Ovary (tissue), 10 donors: Measurements from ENCODE around the gene DOLPP1. TPM values are rescaled to one million over a fixed set of nuclear protein-coding genes. Genes with fewer than 3 reads are reported as not detected.
"Not testable (repeated sequence)": the region's sequence is repeated elsewhere in the genome, so short reads cannot be mapped to it uniquely, and the experiment has no call there.

Source experiments
- DNase-seq, 5 donors: peaks; one replicate each; pipeline ENCODE4 v3.0.0-alpha.2; 2019 to 2020
- H3K27ac ChIP-seq, 2 donors: fragments of 200-600 bp; one replicate each; pipeline versions ENCODE4 v1.5.1 to v1.8.0; 2019 to 2022
- H3K27me3 ChIP-seq: fragments of 200-600 bp; one replicate; pipeline ENCODE4 v1.8.0; 2022
- H3K36me3 ChIP-seq: fragments of 200-600 bp; sonication (generic); one replicate; pipeline ENCODE4 v1.5.1; 2019
- H3K4me1 ChIP-seq: one replicate; pipeline ENCODE4 v1.8.1; 2013; ENCODE audit warnings: mild to moderate bottlenecking, moderate library complexity; ENCODE audit not compliant: insufficient read depth
- H3K4me3 ChIP-seq: fragments of 200-600 bp; sonication (generic); one replicate; pipeline ENCODE4 v1.5.1; 2017
- H3K9me3 ChIP-seq, 2 donors: fragments of 200-600 bp in 1 of 2; sonication (generic) in 1 of 2; one replicate each; pipeline versions ENCODE4 v1.5.1 to v1.8.1; 2013 to 2019; ENCODE audit warnings: mild to moderate bottlenecking in 1 of 2, moderate library complexity in 1 of 2
- EP300 ChIP-seq: sonication (generic); formaldehyde crosslinking; IDR thresholded peaks from one replicate; pipeline ENCODE4 v1.6.1; 2017; ENCODE audit warnings: antibody characterized with exemption
- POLR2A ChIP-seq: fragments of 450-650 bp; IDR thresholded peaks from one replicate; pipeline ENCODE4 v1.6.1; 2017; ENCODE audit warnings: antibody characterized with exemption, mild to moderate bottlenecking, moderate library complexity
- WGBS, 3 donors: extraction: QIAGEN DNeasy Blood & Tissue Kit in 1 of 3; methylation state at CpG; one replicate each; pipeline versions ENCODE4 v1.1.5 to v1.1.7; 2013 to 2017; 5-methylcytosine and 5-hydroxymethylcytosine counted together
- intact Hi-C, 4 donors: fragments of 100-400 bp; cut with DNase I; formaldehyde crosslinking; loops; one replicate each; pipeline versions ENCODE4 v1.11.0 to v1.15.1; 2022 to 2023
- long read RNA-seq, 3 donors: library from polyadenylated mRNA in 2 of 3; unstranded in 2 of 3; transcript quantifications; one replicate each; pipeline ENCODE4 v2.0.0 and lab custom pipeline, GENCODE V29; 2021 to 2026
- polyA plus RNA-seq, 2 donors: library from polyadenylated mRNA; stranded (reverse); fragments of 200-250 nt in 1 of 2; fragments of 350-450 nt in 1 of 2; fragmentation: Illumina TruSeq in 1 of 2; extraction: RNeasy Lipid Tissue Mini Kit (QIAGEN cat#74804) in 1 of 2; gene quantifications; one replicate each; pipeline ENCODE4 v1.2.3, GENCODE V29; 2013 to 2014
- total RNA-seq, 7 donors: library from RNA; depleted of rRNA in 2 of 7; stranded (reverse); fragments of >200 nt in 2 of 7; fragmentation: NEBNext Ultra II Directional in 3 of 7; extraction: Animal tissue kit (Norgen Biotek cat#: 25700) in 3 of 7; gene quantifications; one replicate each; pipeline versions ENCODE4 v1.1.0 to v1.2.4, GENCODE V29; 2016 to 2023
- TF ChIP-seq, protein P1 (sequence below), 3 donors: fragments of 450-650 bp in 2 of 3; fragments of 200-600 bp in 1 of 3; IDR thresholded peaks; one replicate each; pipeline versions ENCODE4 v1.5.1 to v1.8.0; 2016 to 2022; ENCODE audit warnings: antibody characterized with exemption in 3 of 3, mild to moderate bottlenecking in 1 of 3
- donor health status: DM: no; HTN: no; CAD: no; lungs with moderate emphysema.
- donor health status: DM: no; HTN: no; CAD: no.
- donor health status: Bipolar disorder and iron deficiency.
- donor health status: DM: yes; HTN: yes; CAD: no.
- donor health status: DM: no; HTN: no; CAD: no.
- donor health status: DM: yes; HTN: yes; CAD: no.

The DOLPP1 gene, protein sequence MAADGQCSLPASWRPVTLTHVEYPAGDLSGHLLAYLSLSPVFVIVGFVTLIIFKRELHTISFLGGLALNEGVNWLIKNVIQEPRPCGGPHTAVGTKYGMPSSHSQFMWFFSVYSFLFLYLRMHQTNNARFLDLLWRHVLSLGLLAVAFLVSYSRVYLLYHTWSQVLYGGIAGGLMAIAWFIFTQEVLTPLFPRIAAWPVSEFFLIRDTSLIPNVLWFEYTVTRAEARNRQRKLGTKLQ
- total RNA-seq (10 to 100 TPM in 3 of 7 donors, 1 to 10 TPM in 4; 3.3 to 16.2 (median 9.4) TPM), polyA plus RNA-seq (1 to 10 TPM; 6.8 to 8.6 TPM)
- long read RNA-seq, donor 1, transcript DOLPP1-202 (8 exons, 2,177 nt): major isoform, 26 of 43 reads
- long read RNA-seq, donor 1, transcript DOLPP1-203 (7 exons, 2,037 nt): minor isoform, 13 of 43 reads
- long read RNA-seq, donor 1, partial matches to known transcripts: 1 of 43 reads
- long read RNA-seq, donor 1, other reads (novel, unspliced or antisense): 2 of 43 reads
- long read RNA-seq, donor 2, partial matches to known transcripts: 10 of 13 reads
- long read RNA-seq, donor 2, other reads (novel, unspliced or antisense): 0 of 13 reads
- long read RNA-seq, donor 3, transcript DOLPP1-202 (8 exons, 2,177 nt): major isoform, 14 of 20 reads
- long read RNA-seq, donor 3, partial matches to known transcripts: 1 of 20 reads
- long read RNA-seq, donor 3, other reads (novel, unspliced or antisense): 4 of 20 reads

DNA sequence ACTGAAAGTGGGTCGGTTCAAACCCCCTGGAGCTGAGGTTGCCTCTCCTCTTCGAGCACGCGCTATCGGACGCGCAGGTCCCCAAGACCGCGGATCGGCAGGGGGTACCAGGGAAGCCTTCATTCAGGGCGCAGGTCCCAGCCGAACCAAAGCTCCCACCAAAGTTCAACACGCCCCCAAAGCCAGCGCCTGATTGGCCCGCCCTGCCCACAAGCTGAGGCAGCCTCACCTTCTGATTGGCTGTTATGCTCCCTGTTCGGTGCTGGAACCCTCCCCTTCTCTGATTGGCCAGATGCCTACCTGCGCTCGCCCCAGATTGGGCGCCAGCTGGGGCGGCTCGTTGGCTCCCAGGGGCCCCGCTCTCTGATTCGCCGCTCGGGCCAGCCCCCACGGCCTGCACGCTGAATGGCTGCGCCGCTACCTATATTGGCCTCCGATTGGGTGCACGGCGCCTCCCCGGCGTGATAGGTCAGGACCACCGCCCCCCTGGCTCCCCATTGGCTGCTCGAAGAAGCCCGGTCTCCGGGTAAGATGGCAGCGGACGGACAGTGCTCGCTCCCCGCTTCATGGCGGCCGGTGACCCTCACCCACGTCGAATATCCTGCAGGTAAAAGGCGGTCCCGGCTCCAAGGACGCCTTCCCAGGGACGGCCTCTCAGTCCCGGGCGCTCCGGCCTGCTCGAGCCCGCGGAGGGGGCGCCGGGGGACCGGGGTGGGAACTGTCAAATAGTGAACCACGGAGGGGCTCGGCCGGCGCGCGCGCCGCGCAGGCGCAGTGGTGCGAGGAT lies at the start of gene DOLPP1:
TSS of gene DOLPP1 (plus strand) at position 511 of the 787 bp plus-strand sequence. CDS start at position 532, 21 bp downstream.
- Histone ChIP-seq H3K4me1 (peaks cover 5% of the 10 kb centered on the region), H3K27me3 (no peaks in the 10 kb centered on the region), H3K4me3 (peak within 1 kb of the TSS; percentile 93), H3K27ac (peak within 1 kb of the TSS; percentile 0 to 66), H3K36me3 (no peaks in the 10 kb centered on the region), H3K9me3 (no peaks in the 10 kb centered on the region)
- TF ChIP-seq POLR2A (peak; percentile 48), EP300 (no peak)
- TF ChIP-seq, protein P1, sequence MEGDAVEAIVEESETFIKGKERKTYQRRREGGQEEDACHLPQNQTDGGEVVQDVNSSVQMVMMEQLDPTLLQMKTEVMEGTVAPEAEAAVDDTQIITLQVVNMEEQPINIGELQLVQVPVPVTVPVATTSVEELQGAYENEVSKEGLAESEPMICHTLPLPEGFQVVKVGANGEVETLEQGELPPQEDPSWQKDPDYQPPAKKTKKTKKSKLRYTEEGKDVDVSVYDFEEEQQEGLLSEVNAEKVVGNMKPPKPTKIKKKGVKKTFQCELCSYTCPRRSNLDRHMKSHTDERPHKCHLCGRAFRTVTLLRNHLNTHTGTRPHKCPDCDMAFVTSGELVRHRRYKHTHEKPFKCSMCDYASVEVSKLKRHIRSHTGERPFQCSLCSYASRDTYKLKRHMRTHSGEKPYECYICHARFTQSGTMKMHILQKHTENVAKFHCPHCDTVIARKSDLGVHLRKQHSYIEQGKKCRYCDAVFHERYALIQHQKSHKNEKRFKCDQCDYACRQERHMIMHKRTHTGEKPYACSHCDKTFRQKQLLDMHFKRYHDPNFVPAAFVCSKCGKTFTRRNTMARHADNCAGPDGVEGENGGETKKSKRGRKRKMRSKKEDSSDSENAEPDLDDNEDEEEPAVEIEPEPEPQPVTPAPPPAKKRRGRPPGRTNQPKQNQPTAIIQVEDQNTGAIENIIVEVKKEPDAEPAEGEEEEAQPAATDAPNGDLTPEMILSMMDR (IDR thresholded peaks at IDR 0.05): no peak
- DNase-seq: peak; percentile 98 to 99 (median 98)
- 0% methylated on average over 27 to 70 of the region's 70 CpGs for WGBS, 3 donors
- intact Hi-C loops: no loop called here

DNA sequence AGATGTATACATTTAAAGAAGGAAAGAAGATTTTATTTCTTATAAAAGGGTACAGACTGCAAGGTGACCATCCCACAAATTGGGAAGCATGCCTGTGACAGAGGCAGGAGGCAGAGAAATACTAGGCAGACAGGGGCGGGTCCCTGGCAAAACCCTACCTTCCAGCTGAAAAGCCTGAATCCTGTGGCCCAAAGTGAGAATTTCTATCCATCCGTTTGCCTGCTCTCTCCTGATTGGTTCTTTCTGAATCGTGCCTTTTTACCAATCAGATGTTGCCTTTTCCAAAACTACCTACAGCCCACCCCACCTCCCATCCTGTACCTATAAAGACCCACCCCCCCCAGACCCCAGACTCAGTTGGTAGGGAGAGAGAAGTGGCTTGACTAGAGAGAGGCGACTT lies 49.4 kb upstream of the DOLPP1 start:
- TF ChIP-seq, protein P1 (IDR thresholded peaks at IDR 0.05): no peak
- TF ChIP-seq EP300: no peak
- no peak for TF ChIP-seq POLR2A
- H3K27ac ChIP-seq: no peak overlapping the region
- 55 to 64% (median 63%) methylated on average over 4 of the region's 4 CpGs for WGBS, 3 donors
- H3K4me3 ChIP-seq: no peak overlapping the region
- no peaks in the 10 kb centered on the region for H3K27me3 ChIP-seq
- intact Hi-C loops: no loop called here
- H3K36me3 ChIP-seq: no peaks in the 10 kb centered on the region
- no peak for DNase-seq
- H3K9me3 ChIP-seq: no peaks in the 10 kb centered on the region
- no peaks in the 10 kb centered on the region for H3K4me1 ChIP-seq

DNA sequence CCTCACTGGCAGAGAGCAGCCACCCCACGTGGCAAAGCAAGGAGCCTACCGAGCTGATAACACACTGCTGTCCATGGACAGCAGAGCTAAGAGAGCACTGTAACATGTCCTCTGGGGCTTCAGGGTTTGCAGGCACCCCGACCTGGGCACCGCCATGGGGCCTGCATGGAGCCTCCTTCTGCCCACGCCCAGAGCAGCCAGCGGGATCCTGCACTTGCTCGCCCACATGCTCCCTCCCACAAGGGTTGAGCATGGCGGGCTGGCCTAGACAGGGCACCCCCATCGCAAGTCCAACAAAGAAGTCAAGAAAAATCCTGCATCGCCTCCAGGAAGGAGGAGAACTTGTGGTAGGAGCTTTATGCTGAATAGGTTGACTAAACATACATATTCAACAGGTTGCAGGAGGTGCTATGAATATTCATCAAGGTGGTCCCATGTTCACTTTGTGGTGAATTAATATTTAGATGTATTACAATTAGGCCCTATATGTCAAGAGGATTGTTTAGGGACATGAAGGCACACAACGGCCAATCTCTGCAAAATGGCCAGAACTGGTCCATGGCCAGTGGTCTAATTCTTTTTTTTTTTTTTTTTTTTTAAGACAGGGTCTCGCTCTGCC lies 48.3 kb upstream of the DOLPP1 start:
- H3K4me1 ChIP-seq: peaks cover 6% of the 10 kb centered on the region
- 82 to 85% (median 82%) methylated on average over 8 to 12 of the region's 12 CpGs for WGBS, 3 donors
- H3K27me3 ChIP-seq: no peaks in the 10 kb centered on the region
- H3K27ac ChIP-seq: no peak overlapping the region
- no peak overlapping the region for H3K4me3 ChIP-seq
- H3K9me3 ChIP-seq: no peaks in the 10 kb centered on the region
- intact Hi-C loops: no loop called here
- TF ChIP-seq EP300 (no peak), POLR2A (no peak)
- TF ChIP-seq, protein P1 (IDR thresholded peaks at IDR 0.05): no peak
- DNase-seq: no peak
- H3K36me3 ChIP-seq: no peaks in the 10 kb centered on the region

DNA sequence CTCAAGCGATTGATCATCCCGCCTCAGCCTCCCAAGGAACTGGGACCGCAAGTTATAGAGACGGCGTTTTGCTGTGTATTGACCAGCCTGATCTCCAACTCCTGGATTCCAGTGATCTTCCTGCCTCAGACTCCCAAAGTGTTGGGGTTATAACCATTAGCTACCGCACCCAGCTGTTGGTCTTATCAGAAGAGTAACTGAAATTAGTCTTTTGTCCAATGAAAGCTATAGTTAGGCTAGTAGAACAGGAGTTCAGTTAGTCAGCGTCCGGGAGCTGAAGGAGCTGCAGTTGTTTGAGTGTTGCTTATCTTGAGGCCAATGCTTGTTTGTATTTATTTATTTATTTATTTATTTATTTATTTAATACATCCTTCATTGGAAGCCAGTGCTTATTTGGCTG lies 47.7 kb upstream of the DOLPP1 start:
- Histone ChIP-seq H3K36me3 (no peaks in the 10 kb centered on the region), H3K4me1 (peaks cover 11% of the 10 kb centered on the region), H3K4me3 (no peak overlapping the region), H3K27me3 (no peaks in the 10 kb centered on the region), H3K27ac (no peak overlapping the region), H3K9me3 (no peaks in the 10 kb centered on the region)
- WGBS, 3 donors: 78 to 85% (median 79%) methylated on average over 8 of the region's 8 CpGs
- DNase-seq: no peak
- TF ChIP-seq, protein P1 (IDR thresholded peaks at IDR 0.05): no peak
- TF ChIP-seq EP300 (no peak), POLR2A (no peak)
- intact Hi-C loops: no loop called here

DNA sequence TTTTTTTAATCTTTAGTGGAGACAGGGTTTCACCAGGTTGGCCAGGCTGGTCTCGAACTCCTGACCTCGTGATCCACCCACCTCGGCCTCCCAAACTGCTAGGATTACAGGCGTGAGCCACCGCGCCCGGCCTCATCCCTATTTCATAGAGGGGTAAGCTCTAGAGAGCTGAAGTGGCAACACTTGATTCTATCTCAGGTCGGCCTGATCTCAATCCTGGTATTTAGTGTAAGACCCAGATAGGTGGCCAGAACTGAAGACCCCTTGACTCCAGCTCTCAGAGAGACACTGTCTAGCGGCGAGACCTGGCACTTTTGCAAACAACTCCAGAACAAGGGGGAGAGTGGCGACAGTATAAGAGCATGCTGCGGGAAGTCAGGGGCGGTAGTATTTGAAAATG lies 45.1 kb upstream of the DOLPP1 start:
- H3K27ac ChIP-seq: peak overlapping the region in 1 of 2 donors; percentile 54
- H3K27me3 ChIP-seq, DNase-seq, H3K36me3 ChIP-seq, H3K9me3 ChIP-seq: not testable (repeated sequence)
- intact Hi-C loops: loop anchor here in 1 of 4 donors (5.0 kb wide), 1 partner anchor 1234 kb away; the partner anchor contains the start of gene FPGS
- WGBS, 3 donors: 31 to 41% (median 41%) methylated on average over 13 of the region's 13 CpGs
- H3K4me3 ChIP-seq: peak overlapping the region; percentile 43
- H3K4me1 ChIP-seq: peaks cover 12% of the 10 kb centered on the region
